ENCODE data around the gene TRH.
"Not testable (repeated sequence)": the region's sequence is repeated elsewhere in the genome, so short reads cannot be mapped to it uniquely, and the experiment has no call there.

TRH gene

GRCh38 chr3:130013246-130013645, 38.7 kb downstream of the TRH start:
- DNase-seq = not testable (repeated sequence)

GRCh38 chr3:130014526-130014925, 40.0 kb downstream of the TRH start:
- no peak for DNase-seq

DNA sequence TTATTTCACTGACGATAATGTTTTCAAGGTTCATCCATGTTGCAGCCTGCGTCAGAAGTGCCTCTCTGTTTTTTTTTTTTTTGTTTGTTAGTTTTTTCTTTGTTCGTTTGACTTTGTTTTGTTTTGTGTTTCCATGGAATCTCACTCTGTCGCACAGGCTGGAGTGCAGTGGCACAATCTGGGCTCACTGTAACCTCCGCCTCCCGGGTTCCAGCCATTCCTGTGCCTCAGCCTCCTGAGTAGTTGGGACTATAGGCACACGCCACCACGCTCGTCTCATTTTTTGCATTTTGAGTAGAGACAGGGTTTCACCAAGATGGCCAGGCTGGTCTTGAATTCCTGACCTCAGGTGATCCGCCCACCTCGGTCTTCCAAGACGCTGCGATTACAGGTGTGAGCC, 43.1 kb downstream of the TRH start:
- DNase-seq = not testable (repeated sequence)

- peak; percentile 3 to 25 for DNase-seq
These were observed 51.8 kb downstream of the TRH start for GRCh38 chr3:130026146-130026829.

DNA sequence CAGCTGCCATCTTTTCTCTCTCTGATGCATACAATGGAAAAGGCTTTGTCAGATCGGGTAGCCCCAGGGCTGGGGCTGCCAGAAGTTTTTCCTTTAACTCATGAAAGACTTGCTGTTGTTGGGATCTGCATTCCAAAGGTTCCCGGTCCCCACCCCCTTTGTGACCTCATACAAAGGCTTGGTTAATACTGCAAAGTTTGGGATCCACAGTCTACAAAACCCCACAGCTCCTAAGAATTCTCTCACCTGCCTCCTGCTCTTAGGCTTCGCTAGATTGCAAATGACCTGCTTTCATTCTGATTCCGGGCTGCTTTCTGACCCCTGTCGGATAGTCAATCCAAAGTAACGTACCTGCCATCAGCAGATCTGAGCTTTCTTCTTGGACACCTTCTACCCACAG, 52.9 kb downstream of the TRH start:
- DNase-seq = not testable (repeated sequence)

Measured in CD4-positive, alpha-beta T cell treated with Interferon alpha-2 for 1 hour (primary cell).